Measurements from ENCODE around the gene PPP4R1. TPM values are rescaled to one million over a fixed set of nuclear protein-coding genes. Genes with fewer than 3 reads are reported as not detected.

Gene PPP4R1
- polyA plus RNA-seq, 1 donor from 2014 or later = 127 TPM

DNA sequence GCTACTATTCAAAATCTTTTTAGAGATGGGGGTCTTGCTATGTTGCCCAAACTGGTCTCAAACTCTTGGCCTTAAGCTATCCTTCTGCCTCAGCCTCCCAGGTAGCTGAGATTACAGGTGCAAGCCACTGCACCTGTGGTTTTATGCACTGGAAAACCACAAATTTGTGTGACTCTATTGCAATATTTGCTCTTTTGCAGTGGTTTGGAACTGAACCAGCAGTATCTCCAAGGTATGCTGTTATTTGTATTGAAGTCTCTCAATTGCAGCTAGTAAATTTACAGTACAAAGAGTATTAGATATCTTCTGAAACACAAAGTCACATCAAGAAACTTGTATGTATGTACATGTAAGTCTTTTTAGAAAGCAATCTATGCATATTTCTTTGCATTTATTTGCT lies 46.2 kb downstream of the PPP4R1 start:
- no peaks in the 10 kb centered on the region for H3F3A ChIP-seq (ENCODE audit: insufficient read depth, low read length, poor library complexity, severe bottlenecking)
- H3K9me2 ChIP-seq (ENCODE audit: insufficient read depth, low read length) = no peaks in the 10 kb centered on the region
- no peak overlapping the region for H3K27ac ChIP-seq (ENCODE audit: low read length)
- H3K79me2 ChIP-seq (replicated peaks; ENCODE audit: insufficient read depth, low read length) = no peaks in the 10 kb centered on the region
- no peaks in the 10 kb centered on the region for H3K9me3 ChIP-seq (ENCODE audit: low read length)
- no peaks in the 10 kb centered on the region for H3K27me3 ChIP-seq (ENCODE audit: insufficient read depth, low read depth, low read length)
- TF ChIP-seq REST (IDR thresholded peaks at IDR 0.05; ENCODE audit: borderline replicate concordance) (no peak), MXI1 (conservative IDR thresholded peaks at IDR 0.05; ENCODE audit: poor library complexity, severe bottlenecking) (no peak), RAD21 (conservative IDR thresholded peaks at IDR 0.05) (no peak), EZH2 (IDR thresholded peaks at IDR 0.05; ENCODE audit: borderline replicate concordance, insufficient read depth, low read length, poor library complexity, severe bottlenecking) (no peak)
- H2AFZ ChIP-seq (ENCODE audit: low read depth, low read length) = no peak overlapping the region
- no peak overlapping the region for H3K9ac ChIP-seq (ENCODE audit: low read length)
- no peak overlapping the region for H3K4me2 ChIP-seq (ENCODE audit: low read length)
- H3K36me3 ChIP-seq (ENCODE audit: insufficient read depth, low read length) = peaks cover 12% of the 10 kb centered on the region
- no peaks in the 10 kb centered on the region for H4K20me1 ChIP-seq (ENCODE audit: insufficient read depth)
- H3K4me3 ChIP-seq (ENCODE audit: low read length) = no peak overlapping the region

DNA sequence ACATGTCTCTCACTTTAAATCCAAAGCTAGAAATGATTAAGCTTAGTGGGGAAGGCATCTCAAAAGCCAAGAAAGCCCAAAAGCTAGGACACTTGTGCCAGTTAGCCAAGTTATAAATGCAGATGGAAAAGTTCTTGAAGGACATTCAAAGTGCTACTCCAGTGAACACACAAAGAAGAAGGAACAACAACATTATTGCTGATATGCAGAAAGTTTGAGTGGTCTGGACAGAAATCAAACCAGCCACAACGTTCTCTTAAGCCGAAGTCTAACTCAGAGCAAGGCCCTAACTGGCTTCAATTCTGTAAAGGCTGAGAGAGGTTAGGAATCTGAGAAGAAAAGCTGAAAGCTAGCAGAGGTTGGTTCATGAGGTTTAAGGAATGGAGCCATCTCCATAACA lies 49.0 kb downstream of the PPP4R1 start:
- Histone ChIP-seq H3K36me3 (ENCODE audit: insufficient read depth, low read length) (no peaks in the 10 kb centered on the region), H3K9me2 (ENCODE audit: insufficient read depth, low read length) (no peaks in the 10 kb centered on the region), H3K4me3 (ENCODE audit: low read length) (no peak overlapping the region), H3K9ac (ENCODE audit: low read length) (no peak overlapping the region), H2AFZ (ENCODE audit: low read depth, low read length) (no peak overlapping the region), H3K9me3 (ENCODE audit: low read length) (no peaks in the 10 kb centered on the region), H3F3A (ENCODE audit: insufficient read depth, low read length, poor library complexity, severe bottlenecking) (no peaks in the 10 kb centered on the region), H3K4me2 (ENCODE audit: low read length) (no peak overlapping the region), H4K20me1 (ENCODE audit: insufficient read depth) (no peaks in the 10 kb centered on the region), H3K27me3 (ENCODE audit: insufficient read depth, low read depth, low read length) (no peaks in the 10 kb centered on the region), H3K79me2 (replicated peaks; ENCODE audit: insufficient read depth, low read length) (no peaks in the 10 kb centered on the region), H3K27ac (ENCODE audit: low read length) (no peak overlapping the region)
- no peak for TF ChIP-seq EZH2 (IDR thresholded peaks at IDR 0.05; ENCODE audit: borderline replicate concordance, insufficient read depth, low read length, poor library complexity, severe bottlenecking)
- no peak for TF ChIP-seq MXI1 (conservative IDR thresholded peaks at IDR 0.05; ENCODE audit: poor library complexity, severe bottlenecking)
- no peak for TF ChIP-seq REST (IDR thresholded peaks at IDR 0.05; ENCODE audit: borderline replicate concordance)
- no peak for TF ChIP-seq SMC3 (conservative IDR thresholded peaks at IDR 0.05; ENCODE audit: poor library complexity)

DNA sequence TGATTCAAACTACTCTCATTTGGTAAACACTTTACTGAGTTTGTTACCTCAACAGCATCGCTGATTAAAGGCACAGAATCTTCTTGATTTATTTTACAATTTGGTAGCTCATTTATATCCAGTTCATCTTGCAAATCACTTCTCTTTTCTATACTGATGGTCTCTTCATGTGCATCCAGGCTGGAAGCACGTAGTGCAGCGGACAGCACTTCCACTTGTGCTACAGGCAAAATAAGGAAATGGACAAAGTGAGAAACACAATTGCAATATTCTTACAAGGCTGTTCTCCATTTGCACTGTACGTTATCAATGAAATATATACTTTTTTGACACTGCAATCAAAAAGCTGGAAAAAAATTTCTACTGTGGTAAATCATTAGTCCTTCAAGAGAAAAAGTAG lies 51.0 kb downstream of the PPP4R1 start:
- Histone ChIP-seq H3K9ac (ENCODE audit: low read length) (no peak overlapping the region), H3F3A (ENCODE audit: insufficient read depth, low read length, poor library complexity, severe bottlenecking) (no peaks in the 10 kb centered on the region), H2AFZ (ENCODE audit: low read depth, low read length) (no peak overlapping the region), H3K36me3 (ENCODE audit: insufficient read depth, low read length) (no peaks in the 10 kb centered on the region), H4K20me1 (ENCODE audit: insufficient read depth) (no peaks in the 10 kb centered on the region), H3K27ac (ENCODE audit: low read length) (no peak overlapping the region), H3K4me3 (ENCODE audit: low read length) (no peak overlapping the region), H3K9me3 (ENCODE audit: low read length) (no peaks in the 10 kb centered on the region), H3K79me2 (replicated peaks; ENCODE audit: insufficient read depth, low read length) (no peaks in the 10 kb centered on the region), H3K9me2 (ENCODE audit: insufficient read depth, low read length) (no peaks in the 10 kb centered on the region), H3K27me3 (ENCODE audit: insufficient read depth, low read depth, low read length) (no peaks in the 10 kb centered on the region), H3K4me2 (ENCODE audit: low read length) (no peak overlapping the region)
- no peak for TF ChIP-seq MXI1 (conservative IDR thresholded peaks at IDR 0.05; ENCODE audit: poor library complexity, severe bottlenecking)
- TF ChIP-seq REST (IDR thresholded peaks at IDR 0.05; ENCODE audit: borderline replicate concordance) = no peak
- TF ChIP-seq POLR2AphosphoS5 (IDR thresholded peaks at IDR 0.05) = no peak
- no peak for TF ChIP-seq RAD21 (conservative IDR thresholded peaks at IDR 0.05)
- TF ChIP-seq EP300 (conservative IDR thresholded peaks at IDR 0.05; ENCODE audit: poor library complexity, severe bottlenecking) = no peak
- TF ChIP-seq SMC3 (conservative IDR thresholded peaks at IDR 0.05; ENCODE audit: poor library complexity) = no peak
- no peak for TF ChIP-seq EZH2 (IDR thresholded peaks at IDR 0.05; ENCODE audit: borderline replicate concordance, insufficient read depth, low read length, poor library complexity, severe bottlenecking)
- TF ChIP-seq, protein P1, sequence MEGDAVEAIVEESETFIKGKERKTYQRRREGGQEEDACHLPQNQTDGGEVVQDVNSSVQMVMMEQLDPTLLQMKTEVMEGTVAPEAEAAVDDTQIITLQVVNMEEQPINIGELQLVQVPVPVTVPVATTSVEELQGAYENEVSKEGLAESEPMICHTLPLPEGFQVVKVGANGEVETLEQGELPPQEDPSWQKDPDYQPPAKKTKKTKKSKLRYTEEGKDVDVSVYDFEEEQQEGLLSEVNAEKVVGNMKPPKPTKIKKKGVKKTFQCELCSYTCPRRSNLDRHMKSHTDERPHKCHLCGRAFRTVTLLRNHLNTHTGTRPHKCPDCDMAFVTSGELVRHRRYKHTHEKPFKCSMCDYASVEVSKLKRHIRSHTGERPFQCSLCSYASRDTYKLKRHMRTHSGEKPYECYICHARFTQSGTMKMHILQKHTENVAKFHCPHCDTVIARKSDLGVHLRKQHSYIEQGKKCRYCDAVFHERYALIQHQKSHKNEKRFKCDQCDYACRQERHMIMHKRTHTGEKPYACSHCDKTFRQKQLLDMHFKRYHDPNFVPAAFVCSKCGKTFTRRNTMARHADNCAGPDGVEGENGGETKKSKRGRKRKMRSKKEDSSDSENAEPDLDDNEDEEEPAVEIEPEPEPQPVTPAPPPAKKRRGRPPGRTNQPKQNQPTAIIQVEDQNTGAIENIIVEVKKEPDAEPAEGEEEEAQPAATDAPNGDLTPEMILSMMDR (IDR thresholded peaks at IDR 0.05; ENCODE audit: poor library complexity, severe bottlenecking) = no peak
- no peak for TF ChIP-seq TAF1 (IDR thresholded peaks at IDR 0.05; ENCODE audit: low read depth)

Measured in neural cell (in vitro differentiated cells).